AG04449 (cell line): ENCODE data around the gene HPGD.

Source experiments
- CTCF ChIA-PET: fragments of 350-600 bp; formaldehyde crosslinking; extraction: SDS; loops from one replicate; lab custom pipeline; 2021; ENCODE audit warnings: antibody characterized with exemption; lab: Yijun Ruan, JAX
- POLR2A ChIA-PET: fragments of 400-600, 350-600 bp; formaldehyde crosslinking; extraction: SDS; loops from one replicate; lab custom pipeline; 2020; ENCODE audit warnings: antibody characterized with exemption, inconsistent platforms; lab: Yijun Ruan, JAX
- DNase-seq: peaks from one replicate; pipeline ENCODE4 v3.0.0-alpha.2; 2010; ENCODE audit warnings: low read depth, low spot score
- H3K4me3 ChIP-seq: 2 replicates; pipeline ENCODE4 v1.5.1; 2011; ENCODE audit warnings: low read depth, mild to moderate bottlenecking, control low read depth, low read length
- CTCF ChIP-seq: IDR thresholded peaks from one replicate; pipeline ENCODE4 v1.5.1; 2011; ENCODE audit warnings: mild to moderate bottlenecking, moderate library complexity, low read length, control low read depth, inconsistent platforms; ENCODE audit not compliant: insufficient read depth; ENCODE audit errors: missing control alignments

The HPGD gene

DNA sequence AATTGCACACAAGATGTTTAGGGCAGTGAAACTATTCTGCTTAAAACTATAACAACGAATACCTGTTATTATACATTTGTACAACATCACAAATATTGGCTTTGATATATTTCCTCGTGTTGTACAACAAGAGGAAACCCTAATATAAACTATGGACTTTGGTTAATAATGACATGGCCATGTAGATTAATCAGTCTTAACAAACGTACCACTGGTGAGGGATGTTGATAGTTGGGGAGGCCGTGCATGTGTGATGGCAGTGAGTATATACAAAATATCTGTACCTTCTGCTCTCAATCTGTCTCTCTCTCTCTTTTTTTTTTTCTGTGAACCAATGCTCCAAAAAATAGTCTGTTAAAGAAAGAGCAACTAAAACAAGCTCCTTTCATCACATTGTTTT, 22.2 kb upstream of the HPGD start:
- no peak overlapping the region for H3K4me3 ChIP-seq
- CTCF ChIA-PET, result no interaction called here
- no peak for TF ChIP-seq CTCF

DNA sequence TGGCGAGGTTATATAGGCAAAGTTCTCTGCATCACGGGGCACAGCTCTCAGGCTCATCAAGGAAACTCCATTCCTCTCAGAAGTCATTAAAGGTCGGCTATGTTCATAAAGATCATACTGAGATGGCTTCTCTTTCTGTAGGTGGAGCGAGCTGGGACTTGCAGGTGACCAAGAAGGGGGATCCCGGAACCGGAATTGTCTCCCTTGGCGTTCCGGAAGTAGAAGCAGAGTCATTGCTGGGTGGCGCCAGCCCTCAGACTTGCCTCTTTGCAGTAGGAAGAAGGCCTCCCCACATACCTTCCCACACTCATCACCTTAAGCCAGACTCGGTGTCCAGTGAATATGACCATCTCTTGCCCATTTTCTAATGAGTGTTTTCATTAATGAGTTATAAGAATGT, 17.9 kb upstream of the HPGD start:
- no peak for DNase-seq
- H3K4me3 ChIP-seq, result no peak overlapping the region
- ChIA-PET POLR2A (no interaction called here), CTCF (no interaction called here)
- TF ChIP-seq CTCF, result no peak

More for the DNA sequence above, 22.2 kb upstream of the HPGD start:
- POLR2A ChIA-PET, result no interaction called here
- DNase-seq, result no peak

- ChIA-PET CTCF (no interaction called here), POLR2A (no interaction called here)
- no peak overlapping the region for H3K4me3 ChIP-seq
- no peak for TF ChIP-seq CTCF
- no peak for DNase-seq
Observed at GRCh38 chr4:174539571-174539970, 17.3 kb upstream of the HPGD start.

- CTCF ChIA-PET, result no interaction called here
- POLR2A ChIA-PET, result no interaction called here
- DNase-seq, result no peak
- no peak overlapping the region for H3K4me3 ChIP-seq
- no peak for TF ChIP-seq CTCF
Observed at GRCh38 chr4:174538876-174539250, 16.6 kb upstream of the HPGD start.

GRCh38 chr4:174538123-174538875, 16.0 kb upstream of the HPGD start:
- TF ChIP-seq CTCF, result no peak
- no peak for DNase-seq
- CTCF ChIA-PET, result no interaction called here
- no peak overlapping the region for H3K4me3 ChIP-seq
- POLR2A ChIA-PET, result no interaction called here

GRCh38 chr4:174537634-174538033, 15.3 kb upstream of the HPGD start:
- H3K4me3 ChIP-seq, result no peak overlapping the region
- no peak for DNase-seq
- POLR2A ChIA-PET, result no interaction called here
- CTCF ChIA-PET, result no interaction called here
- TF ChIP-seq CTCF, result no peak
